ENCODE results near the gene EIF4A3. TPM values are rescaled to one million over a fixed set of nuclear protein-coding genes. Genes with fewer than 3 reads are reported as not detected.
"Not testable (repeated sequence)": the region's sequence is repeated elsewhere in the genome, so short reads cannot be mapped to it uniquely, and the experiment has no call there.

EIF4A3 gene
- total RNA-seq, 1 donor from 2014 or later = 77.2 TPM

GRCh38 chr17:80096561-80097021 lies 50.3 kb downstream of the EIF4A3 start:
- H3K9me3 Mint-ChIP-seq = no peaks in the 10 kb centered on the region
- no peaks in the 10 kb centered on the region for H3K36me3 Mint-ChIP-seq
- H3K4me1 Mint-ChIP-seq = peaks cover 3% of the 10 kb centered on the region
- no peak for TF ChIP-seq CTCF (IDR thresholded peaks at IDR 0.05; ENCODE audit: unreplicated experiment)
- DNase-seq (ENCODE audit: low spot score in 2 of 2, unreplicated experiment in 2 of 2) = no peak
- no peak overlapping the region for H3K4me3 Mint-ChIP-seq
- H3K27me3 Mint-ChIP-seq (ENCODE audit: low read depth) = no peaks in the 10 kb centered on the region
- no peak overlapping the region for H3K27ac Mint-ChIP-seq

- Mint-ChIP-seq H3K4me3 (no peak overlapping the region), H3K27ac (no peak overlapping the region), H3K27me3 (ENCODE audit: low read depth) (no peaks in the 10 kb centered on the region), H3K36me3 (no peaks in the 10 kb centered on the region), H3K9me3 (no peaks in the 10 kb centered on the region), H3K4me1 (peaks cover 3% of the 10 kb centered on the region)
- no peak for TF ChIP-seq CTCF (IDR thresholded peaks at IDR 0.05; ENCODE audit: unreplicated experiment)
- no peak for DNase-seq (ENCODE audit: low spot score in 2 of 2, unreplicated experiment in 2 of 2)
Observed at GRCh38 chr17:80095844-80096475, 51.0 kb downstream of the EIF4A3 start.

- Mint-ChIP-seq H3K9me3 (no peaks in the 10 kb centered on the region), H3K27me3 (ENCODE audit: low read depth) (no peaks in the 10 kb centered on the region), H3K27ac (no peak overlapping the region), H3K4me1 (no peaks in the 10 kb centered on the region), H3K36me3 (peaks cover 2% of the 10 kb centered on the region), H3K4me3 (no peak overlapping the region)
- no peak for DNase-seq (ENCODE audit: low spot score in 2 of 2, unreplicated experiment in 2 of 2)
- TF ChIP-seq CTCF (IDR thresholded peaks at IDR 0.05; ENCODE audit: unreplicated experiment) = no peak
Observed at GRCh38 chr17:80095038-80095843, 51.7 kb downstream of the EIF4A3 start.

GRCh38 chr17:80092959-80093358 lies 54.0 kb downstream of the EIF4A3 start:
- Mint-ChIP-seq H3K27ac (no peak overlapping the region), H3K36me3 (peaks cover 2% of the 10 kb centered on the region), H3K27me3 (ENCODE audit: low read depth) (no peaks in the 10 kb centered on the region), H3K4me1 (no peaks in the 10 kb centered on the region), H3K9me3 (no peaks in the 10 kb centered on the region), H3K4me3 (no peak overlapping the region)
- DNase-seq (ENCODE audit: low spot score in 2 of 2, unreplicated experiment in 2 of 2) = no peak
- no peak for TF ChIP-seq CTCF (IDR thresholded peaks at IDR 0.05; ENCODE audit: unreplicated experiment)

- H3K4me3 Mint-ChIP-seq = no peak overlapping the region
- TF ChIP-seq CTCF (IDR thresholded peaks at IDR 0.05; ENCODE audit: unreplicated experiment) = no peak
- DNase-seq (ENCODE audit: low spot score in 2 of 2, unreplicated experiment in 2 of 2) = no peak
- no peaks in the 10 kb centered on the region for H3K9me3 Mint-ChIP-seq
- no peak overlapping the region for H3K27ac Mint-ChIP-seq
- H3K4me1 Mint-ChIP-seq = no peaks in the 10 kb centered on the region
- H3K36me3 Mint-ChIP-seq = peaks cover 2% of the 10 kb centered on the region
- H3K27me3 Mint-ChIP-seq (ENCODE audit: low read depth) = no peaks in the 10 kb centered on the region
Observed at GRCh38 chr17:80091376-80091775, 55.6 kb downstream of the EIF4A3 start.

- H3K27ac Mint-ChIP-seq; H3K27me3 Mint-ChIP-seq (ENCODE audit: low read depth); H3K4me3 Mint-ChIP-seq; H3K36me3 Mint-ChIP-seq; H3K4me1 Mint-ChIP-seq; H3K9me3 Mint-ChIP-seq; DNase-seq (ENCODE audit: low spot score in 2 of 2, unreplicated experiment in 2 of 2): not testable (repeated sequence)
Observed at GRCh38 chr17:80090164-80090563, 56.8 kb downstream of the EIF4A3 start.

Data from mesothelial cell of epicardium (in vitro differentiated cells).